HG02981 (cell line): ENCODE measurements around the gene PLS1.
"Not testable (repeated sequence)": the region's sequence is repeated elsewhere in the genome, so short reads cannot be mapped to it uniquely, and the experiment has no call there.

ENCODE experiments used
- ATAC-seq: cut with Tn5 transposase; IDR thresholded peaks from one replicate; pipeline ENCODE4 v1.9.1; 2021; ENCODE audit warnings: mild to moderate bottlenecking, moderate library complexity; ENCODE audit not compliant: unreplicated experiment

The PLS1 gene, protein sequence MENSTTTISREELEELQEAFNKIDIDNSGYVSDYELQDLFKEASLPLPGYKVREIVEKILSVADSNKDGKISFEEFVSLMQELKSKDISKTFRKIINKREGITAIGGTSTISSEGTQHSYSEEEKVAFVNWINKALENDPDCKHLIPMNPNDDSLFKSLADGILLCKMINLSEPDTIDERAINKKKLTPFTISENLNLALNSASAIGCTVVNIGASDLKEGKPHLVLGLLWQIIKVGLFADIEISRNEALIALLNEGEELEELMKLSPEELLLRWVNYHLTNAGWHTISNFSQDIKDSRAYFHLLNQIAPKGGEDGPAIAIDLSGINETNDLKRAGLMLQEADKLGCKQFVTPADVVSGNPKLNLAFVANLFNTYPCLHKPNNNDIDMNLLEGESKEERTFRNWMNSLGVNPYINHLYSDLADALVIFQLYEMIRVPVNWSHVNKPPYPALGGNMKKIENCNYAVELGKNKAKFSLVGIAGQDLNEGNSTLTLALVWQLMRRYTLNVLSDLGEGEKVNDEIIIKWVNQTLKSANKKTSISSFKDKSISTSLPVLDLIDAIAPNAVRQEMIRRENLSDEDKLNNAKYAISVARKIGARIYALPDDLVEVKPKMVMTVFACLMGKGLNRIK

DNA sequence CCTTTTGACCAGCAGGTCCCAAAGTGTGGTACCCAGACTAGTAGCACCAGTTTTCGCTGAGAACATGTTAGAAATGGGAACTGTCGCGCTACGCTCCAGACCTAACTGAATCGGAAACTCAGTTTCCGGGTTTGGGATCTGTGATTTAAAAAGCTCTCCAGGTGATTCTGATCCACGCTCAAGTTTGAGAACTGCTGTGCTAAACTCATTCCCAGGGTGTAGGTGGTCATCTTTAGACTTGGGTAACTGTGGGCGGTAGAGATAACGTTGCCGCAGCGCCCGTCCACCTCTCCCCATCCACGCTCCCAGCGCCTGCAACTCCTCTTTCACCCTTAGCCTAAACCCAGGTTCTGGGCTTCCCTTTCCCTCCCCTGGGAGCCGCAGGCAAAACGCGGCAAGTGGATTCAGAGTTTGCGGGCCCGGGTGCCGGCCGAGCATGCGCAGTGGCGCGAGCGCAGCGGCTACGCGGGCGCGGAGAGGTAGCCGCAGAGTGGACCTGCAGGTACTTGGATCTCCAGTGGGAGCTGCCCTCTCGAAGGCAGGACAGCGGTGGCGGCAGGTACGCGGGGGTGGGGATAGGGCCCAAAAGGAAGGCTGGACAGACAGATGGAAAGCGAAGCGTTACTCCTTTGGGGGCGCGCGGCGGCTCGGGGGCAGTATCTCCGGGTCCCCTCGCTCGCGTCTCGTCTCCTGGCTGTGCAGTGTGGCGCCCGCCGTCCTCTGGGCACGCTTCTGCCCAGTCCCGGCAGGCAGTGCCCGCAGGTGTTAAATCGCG, at the start of gene PLS1:
TSS of gene PLS1 (plus strand) at position 443 of the 775 bp plus-strand sequence. CDS start 67,845 bp downstream, outside the sequence.
- ATAC-seq, result peak; percentile 78

DNA sequence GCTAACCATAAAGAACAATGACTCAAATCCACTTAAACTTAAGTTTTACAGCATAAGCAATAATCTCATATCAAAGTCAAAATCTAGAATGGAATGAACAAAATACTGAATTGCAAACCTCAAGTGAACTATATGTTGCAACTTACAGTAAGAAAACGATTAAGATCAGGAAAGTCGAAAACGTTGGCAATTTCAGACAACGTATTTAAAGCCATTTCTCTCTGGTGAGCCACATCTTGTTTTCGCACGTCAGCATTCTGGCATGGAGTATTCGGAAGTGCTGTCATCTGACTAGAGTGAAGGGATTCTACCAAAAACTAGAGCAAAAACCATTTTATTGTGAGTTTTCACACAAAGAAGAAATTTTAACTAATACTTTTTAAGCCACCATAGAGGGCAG, 46.2 kb upstream of the PLS1 start:
- ATAC-seq, result no peak

DNA sequence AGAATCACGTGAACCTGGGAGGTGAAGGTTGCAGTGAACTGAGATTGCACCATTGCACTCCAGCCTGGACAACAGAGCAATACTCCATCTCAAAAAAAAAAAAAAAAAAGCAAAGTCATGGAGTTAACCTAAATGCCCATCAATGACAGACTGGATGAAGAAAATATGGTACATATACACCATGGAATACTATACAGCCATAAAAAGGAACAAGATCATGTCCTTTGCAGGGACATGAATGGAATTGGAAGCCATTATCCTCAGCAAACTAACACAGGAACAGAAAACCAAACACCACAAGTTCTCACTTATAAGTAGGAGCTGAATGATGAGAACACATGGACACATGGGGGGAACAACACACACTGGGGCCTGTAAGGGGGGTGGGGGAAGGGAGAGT, 43.6 kb upstream of the PLS1 start:
- not testable (repeated sequence) for ATAC-seq

DNA sequence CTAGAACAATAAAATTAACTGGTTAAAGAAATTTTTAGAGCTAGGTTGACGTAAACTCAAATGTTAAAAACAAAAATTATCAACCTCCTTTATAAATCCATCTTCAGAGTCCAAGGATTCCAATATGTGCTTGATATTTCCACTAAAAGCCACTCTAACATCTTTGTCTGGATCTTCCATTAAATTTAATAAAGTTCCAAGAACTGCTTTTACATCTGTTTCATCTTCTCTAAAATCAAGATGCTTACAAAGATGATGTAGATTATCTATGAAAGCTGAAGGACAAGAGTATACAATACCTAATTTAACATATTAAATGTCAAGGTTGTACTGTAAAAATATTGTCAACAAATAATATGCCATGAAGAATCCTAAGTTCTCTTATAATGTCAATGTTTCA, 42.5 kb upstream of the PLS1 start:
- ATAC-seq, result no peak

DNA sequence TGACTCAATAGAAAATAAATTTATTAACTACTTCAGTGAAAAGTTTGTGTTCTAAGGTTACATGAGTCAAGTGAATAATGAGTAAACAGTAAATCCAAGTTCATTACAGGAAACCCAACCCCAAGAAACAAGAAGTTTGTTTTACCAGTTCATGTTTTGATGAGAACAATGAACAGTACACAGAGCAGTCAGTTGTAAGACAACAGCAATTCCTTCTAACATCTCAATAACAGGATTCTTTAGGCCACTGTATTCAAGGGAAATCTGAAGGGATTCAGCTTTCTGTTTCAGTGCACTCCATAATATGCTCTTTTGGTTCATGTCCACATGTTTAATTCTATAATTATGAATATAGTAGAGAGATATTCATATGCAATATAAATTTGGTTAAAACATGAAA, 36.1 kb upstream of the PLS1 start:
- no peak for ATAC-seq

DNA sequence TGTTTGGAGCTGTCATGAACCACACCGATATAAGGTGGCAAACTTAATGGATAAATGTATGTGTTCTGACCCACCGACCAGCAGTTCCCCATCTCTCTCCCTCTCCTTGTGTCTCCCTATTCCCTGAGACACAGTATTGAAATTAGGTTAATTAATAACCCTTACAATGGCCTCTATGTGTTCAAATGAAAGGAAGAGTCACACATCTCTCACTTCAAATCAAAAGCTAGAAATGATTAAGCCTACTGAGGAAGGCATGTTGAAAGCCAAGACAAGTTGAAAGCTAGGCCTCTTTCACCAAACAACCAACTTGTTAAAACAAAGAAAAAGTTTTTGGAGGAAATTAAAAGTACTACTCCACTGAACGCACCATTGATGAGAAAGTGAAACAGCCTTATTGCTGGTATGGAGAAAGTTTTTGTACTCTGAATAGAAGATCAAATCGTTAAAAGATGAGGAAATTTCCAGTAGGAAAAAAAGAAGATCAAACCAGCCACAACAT, 32.6 kb upstream of the PLS1 start:
- no peak for ATAC-seq

DNA sequence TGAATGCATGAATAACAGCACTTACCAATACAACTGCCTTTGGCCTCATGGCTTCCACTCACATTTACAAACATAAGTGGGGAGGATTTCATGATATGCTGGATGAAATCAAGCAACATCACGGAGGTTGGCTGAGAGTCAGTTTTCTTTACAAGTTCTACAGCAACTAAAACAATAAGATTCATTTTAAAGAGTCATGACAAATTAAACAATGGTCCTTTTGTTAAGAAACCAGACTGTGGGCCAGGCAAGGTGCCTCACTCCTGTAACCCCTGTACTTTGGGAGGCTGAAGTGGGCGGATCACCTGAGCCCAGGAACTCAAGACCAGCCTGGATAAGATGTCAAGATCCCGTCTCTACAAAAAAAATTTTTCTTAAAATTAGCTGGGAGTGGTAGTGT, 30.1 kb upstream of the PLS1 start:
- ATAC-seq, result no peak

DNA sequence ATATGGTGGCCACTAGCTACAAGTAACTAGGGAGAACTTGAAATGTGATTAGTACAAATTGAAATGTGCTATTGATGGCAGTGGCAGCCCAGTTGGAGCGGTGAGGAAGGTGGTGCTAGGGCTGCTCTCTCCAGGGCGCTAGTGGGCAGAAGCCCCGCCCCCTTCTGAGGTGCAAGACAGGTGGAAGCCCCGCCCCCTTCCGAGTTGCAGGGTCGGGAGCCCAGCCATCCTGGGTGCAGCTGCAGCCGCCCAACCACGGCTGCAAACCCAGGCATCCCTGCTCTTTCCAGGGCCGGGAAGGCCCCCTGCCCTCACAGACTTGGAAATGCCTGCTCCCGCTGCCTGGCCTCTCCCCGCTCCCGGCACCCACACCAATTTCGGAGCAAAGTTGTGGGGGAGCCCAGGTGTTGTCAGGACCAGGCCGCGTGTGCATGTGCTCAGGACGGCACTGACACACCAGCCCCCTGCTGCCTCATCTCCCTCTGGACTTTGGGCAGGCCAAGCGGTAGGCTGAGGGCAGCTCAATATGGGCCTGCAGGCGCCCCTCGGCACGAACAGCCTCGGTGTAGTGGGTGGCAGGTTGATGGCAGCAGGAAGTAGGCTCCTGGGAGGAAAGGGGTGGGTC, 27.7 kb upstream of the PLS1 start:
- no peak for ATAC-seq

DNA sequence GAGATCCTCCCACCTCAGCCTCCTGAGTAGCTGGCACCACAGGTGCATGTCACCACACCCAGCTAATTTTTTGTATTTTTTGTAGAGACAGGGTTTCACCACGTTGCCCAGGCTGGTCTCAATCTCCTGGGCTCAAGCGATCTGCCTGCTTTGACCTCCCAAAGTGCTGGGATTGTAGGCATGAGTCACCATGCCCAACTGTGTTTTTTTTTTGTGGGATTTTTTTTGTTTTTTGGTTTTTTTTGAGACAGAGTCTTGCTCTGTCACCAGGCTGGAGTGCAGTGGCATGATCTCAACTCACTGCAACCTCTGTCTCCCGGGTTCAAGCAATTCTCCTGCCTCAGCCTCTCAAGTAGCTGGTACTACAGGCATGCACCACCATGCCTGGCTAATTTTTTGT, 26.8 kb upstream of the PLS1 start:
- ATAC-seq, result not testable (repeated sequence)

DNA sequence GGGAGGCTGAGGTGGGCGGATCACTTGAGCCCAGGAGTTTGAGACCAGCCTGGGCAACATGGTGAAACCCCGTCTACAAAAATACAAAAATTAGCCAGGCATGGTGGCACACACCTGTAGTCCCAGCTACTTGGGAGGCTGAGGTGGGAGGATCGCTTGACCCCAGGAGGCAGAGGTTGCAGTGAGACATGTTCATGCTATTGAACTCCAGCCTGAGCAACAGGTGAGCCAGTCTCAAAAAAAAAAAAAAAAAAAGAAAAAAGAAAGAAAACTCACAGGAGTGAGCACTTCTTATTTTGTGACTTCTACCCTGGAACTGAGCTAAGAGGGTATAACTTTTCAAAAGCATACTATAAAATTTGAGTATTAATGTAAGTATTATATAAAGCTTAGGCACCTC, 22.0 kb upstream of the PLS1 start:
- not testable (repeated sequence) for ATAC-seq

DNA sequence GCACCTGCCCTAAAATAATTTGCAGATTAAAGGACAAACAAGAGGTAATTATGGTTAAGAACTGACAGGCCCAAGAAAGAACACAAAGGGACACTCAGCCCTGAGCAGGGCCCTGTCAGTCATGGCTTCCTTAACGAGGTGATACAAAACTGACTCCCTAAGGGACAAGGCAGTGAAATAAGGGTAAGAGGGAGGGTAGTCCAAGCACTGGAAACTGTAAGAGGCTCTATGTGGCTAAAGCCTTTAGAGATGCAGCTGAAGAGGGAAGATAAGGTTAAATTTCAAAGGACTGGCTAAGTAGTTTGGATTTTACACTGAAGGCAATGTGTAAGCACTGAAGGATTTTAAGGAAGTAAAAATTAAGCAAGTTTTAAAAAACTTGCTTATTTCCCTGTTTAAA, 21.5 kb upstream of the PLS1 start:
- no peak for ATAC-seq

DNA sequence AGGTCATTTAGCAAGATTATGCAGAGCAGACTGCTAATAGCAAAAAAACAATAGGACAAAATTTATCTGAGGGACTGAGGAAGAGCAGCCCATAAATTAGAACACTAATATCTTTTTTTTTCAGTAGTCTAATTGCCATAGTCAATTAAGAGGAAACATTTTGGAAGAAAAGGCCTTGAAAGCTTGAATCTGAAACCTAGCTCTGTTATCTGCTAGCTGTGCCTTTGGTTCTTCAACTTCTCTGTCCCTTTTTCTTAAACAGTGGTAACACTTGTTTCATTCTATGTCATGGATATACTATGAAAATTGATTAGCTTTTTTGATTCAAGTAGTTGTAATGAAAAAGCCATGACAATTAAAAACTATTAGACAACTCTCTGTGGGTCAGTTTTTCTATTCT, 19.4 kb upstream of the PLS1 start:
- no peak for ATAC-seq

DNA sequence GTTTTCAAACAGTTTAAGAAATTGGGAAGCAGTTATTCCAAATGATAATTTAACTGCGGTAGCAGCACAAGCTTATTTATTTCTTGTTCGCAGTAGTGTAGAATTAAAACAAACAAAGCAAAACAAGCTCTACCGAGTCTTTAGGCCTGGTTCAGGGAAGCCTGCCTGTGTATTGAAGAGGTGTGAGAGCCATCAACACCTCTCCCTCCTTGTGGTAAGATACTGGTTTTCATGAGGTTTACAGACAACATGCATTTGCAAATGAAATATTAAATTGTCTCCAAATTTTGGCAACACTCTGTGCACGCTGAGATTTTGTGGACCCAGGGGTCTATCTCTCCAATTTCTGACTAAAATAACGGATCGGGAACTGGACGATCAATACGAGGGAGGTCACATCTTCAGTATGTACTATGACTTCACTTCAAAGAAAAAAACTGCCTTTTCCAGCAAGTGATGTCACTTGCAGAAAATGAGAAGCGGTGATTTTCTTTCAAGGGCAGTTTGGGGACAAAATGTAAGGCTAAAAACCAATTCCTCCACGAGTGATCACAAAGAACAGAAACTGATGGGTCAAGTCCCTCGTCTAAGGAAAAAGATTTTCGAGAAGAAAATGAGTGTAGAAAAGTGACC, 18.4 kb upstream of the PLS1 start:
- no peak for ATAC-seq

DNA sequence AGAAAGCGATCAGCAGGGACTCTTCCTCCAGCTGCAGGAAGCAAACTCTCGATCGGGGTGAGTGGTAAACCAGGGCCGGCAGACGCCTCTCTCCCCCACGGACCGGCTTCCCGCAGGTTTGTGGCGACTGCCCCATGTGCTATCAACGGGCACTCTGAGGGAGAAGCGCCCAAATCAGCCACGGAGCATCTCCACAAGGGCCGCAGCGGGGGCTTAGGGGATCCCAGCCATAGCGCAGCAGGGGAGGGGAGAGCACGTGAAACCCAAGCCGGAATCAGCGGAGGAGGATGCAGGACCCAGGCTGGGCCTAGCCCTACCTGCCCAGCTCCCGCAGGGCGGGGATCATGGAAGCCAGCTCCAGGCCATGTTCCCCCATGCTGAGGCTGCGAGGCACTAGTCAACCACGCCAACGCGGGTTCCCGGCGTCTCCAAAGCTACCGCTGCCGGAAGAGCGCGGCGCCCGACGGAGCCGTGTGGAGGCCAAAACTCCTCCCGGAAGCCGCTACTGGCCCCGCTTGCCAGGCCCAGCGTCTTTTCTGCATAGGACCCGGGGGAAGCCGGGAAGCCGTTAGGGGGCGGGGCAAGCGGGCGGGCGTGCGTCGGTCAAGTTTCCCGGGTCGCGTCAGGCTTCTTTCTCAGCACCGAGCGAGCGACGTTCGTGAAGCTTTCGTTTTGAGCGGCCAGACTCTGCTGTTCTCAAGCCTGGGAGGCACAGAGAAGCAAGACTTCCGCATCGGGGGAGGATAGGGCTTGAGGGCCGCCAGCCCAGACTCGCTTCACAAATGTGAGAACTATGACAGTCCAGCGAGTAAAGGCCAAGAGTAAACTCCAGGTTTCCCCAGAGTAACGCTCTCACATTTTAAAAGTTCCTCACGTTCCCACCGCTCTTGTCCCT, 17.6 kb upstream of the PLS1 start, which contains the start of gene ATR:
TSS of gene ATR (minus strand) at position 405 of the 895 bp plus-strand sequence. CDS start at position 376, 29 bp downstream.
- ATAC-seq, result peak; percentile 95

DNA sequence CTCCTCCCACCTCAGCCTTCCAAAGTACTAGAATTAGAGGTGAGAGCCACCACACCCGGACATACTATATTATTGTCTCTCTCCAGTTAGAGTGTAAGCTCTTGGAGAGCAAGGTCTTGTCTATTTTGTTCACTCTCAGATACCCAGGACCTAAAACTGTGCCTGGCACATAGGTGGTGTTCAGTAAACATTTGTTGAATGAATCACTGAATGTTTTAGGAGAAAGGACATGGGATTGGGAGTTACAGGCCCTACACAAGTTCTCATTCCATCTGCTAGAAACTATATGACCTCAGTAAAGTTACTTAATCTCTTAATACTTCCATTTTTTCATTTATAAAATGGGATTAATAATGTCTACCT, 16.2 kb upstream of the PLS1 start:
- ATAC-seq, result no peak

DNA sequence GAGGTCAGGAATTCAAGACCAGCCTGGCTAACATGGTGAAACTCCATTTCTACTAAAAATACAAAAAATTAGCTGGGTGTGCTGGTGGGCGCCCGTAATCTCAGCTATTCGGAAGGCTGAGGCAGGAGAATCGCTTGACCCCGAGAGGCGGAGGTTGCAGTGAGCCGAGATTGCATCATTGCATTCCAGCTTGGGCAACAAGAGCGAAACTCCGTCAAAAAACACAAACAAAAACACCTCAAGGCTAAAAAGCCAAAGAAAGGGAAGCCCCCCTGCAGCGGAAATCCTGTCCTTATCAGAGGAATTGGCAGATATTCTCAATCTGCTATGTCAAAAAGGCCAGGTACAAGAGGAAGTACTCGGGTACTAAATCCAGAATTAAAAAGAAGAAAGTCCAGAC, 15.1 kb upstream of the PLS1 start:
- ATAC-seq, result not testable (repeated sequence)

DNA sequence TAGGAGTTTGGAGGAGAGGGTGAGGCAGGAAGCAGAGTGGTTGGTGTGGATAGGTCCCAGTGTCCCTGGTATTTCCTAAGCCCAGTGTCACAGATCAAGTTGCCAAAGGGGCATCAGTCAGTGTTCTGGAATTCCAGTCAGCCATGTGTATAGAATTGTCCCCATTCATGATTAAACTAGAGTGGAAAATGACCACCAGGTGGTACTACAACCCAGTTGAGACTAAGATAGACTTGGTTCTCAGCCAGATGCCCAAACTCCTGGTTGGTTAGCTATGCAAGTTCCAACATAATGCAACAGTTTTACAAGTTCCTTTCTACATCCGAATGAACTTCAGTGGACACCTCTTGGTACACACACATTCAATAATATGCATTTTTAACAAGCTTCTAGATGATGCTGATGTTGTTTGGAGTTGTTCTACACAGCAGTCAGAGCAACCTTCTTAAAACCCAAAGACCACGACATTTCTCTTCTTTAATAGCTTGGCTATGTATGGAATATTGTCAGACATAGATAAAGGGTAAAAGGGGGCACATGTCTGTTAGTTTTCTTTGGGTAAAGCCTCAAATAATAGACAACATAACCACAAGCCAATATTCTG, 9.3 kb upstream of the PLS1 start:
- ATAC-seq, result peak; percentile 71

DNA sequence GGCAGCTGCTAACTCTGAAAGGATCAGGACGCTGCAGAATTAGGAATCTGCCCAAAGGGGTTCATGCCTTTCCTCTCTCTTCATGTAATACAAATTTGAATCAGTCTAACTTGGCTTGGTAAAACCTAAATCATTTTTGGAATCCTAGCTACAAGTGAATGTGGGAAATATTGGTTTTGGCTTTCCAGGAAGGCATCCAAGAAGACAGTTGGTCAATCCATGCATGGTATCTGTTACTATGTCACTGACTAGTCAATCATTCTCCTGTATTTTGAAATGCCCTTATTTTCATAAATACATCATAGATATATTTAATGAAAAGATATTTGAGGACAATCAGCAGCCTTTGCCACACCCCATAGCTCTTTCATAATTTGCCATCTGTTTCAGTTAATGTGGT, 7.5 kb upstream of the PLS1 start:
- ATAC-seq, result no peak

DNA sequence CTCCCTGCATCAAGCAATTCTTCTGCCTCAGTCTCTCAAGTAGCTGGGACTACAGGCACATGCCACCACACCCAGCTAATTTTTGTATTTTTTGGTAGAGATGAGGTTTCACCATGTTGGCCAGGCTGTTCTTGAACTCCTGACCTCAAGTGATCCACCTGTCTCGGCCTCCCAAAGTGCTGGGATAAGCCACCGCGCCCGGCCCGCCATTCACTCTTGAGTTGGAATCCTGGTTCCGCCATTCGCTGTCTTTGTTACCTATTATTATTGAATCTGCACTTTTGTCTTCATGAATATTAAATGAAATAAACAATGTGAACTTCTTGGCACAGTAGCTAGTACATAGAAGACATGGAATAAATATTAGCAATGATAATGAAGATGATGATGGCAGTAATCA, 3.9 kb upstream of the PLS1 start:
- not testable (repeated sequence) for ATAC-seq
